Peyer's patch (tissue), 4 donors: ENCODE results near the gene EME2.

Experiments
- POLR2A ChIP-seq, 2 donors: fragments of 450-650 bp; IDR thresholded peaks; one replicate each; pipeline ENCODE4 v1.5.1; 2017; ENCODE audit warnings: antibody characterized with exemption in 2 of 2, mild to moderate bottlenecking in 2 of 2, moderate library complexity in 2 of 2
- TF ChIP-seq, protein P1 (sequence below), 6 experiments: fragments of 450-650 bp in 4 of 6; fragments of 200-600 bp in 2 of 6; sonication (generic) in 1 of 6; IDR thresholded peaks; one replicate each; pipeline ENCODE4 v1.5.1; 2017 to 2019; ENCODE audit warnings: antibody characterized with exemption in 6 of 6, mild to moderate bottlenecking in 3 of 6, moderate library complexity in 1 of 6

DNA sequence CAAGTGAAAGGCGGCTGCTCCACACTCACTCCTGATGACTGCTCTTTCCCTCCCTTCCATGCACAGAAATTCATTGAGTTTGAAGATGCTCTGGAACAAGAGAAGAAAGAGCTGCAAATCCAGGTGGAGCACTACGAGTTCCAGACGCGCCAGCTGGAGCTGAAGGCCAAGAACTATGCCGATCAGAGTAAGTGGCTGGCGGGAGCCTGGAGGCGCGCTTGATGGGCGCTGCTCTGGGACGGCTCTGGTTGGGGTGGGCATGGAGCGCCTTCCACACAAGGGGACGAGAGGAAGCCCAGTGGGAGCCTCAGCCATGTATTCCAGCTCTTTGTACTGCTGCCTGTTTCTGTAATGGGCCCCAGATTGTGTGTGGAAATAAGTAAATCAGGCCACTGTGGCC lies 48.1 kb upstream of the EME2 start:
- TF ChIP-seq, protein P1, sequence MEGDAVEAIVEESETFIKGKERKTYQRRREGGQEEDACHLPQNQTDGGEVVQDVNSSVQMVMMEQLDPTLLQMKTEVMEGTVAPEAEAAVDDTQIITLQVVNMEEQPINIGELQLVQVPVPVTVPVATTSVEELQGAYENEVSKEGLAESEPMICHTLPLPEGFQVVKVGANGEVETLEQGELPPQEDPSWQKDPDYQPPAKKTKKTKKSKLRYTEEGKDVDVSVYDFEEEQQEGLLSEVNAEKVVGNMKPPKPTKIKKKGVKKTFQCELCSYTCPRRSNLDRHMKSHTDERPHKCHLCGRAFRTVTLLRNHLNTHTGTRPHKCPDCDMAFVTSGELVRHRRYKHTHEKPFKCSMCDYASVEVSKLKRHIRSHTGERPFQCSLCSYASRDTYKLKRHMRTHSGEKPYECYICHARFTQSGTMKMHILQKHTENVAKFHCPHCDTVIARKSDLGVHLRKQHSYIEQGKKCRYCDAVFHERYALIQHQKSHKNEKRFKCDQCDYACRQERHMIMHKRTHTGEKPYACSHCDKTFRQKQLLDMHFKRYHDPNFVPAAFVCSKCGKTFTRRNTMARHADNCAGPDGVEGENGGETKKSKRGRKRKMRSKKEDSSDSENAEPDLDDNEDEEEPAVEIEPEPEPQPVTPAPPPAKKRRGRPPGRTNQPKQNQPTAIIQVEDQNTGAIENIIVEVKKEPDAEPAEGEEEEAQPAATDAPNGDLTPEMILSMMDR (IDR thresholded peaks at IDR 0.05) = no peak
- no peak for TF ChIP-seq POLR2A (IDR thresholded peaks at IDR 0.05)
